ENCODE results near the gene CACNA1F.
"Not testable (repeated sequence)": the region's sequence is repeated elsewhere in the genome, so short reads cannot be mapped to it uniquely, and the experiment has no call there.

The CACNA1F gene

DNA sequence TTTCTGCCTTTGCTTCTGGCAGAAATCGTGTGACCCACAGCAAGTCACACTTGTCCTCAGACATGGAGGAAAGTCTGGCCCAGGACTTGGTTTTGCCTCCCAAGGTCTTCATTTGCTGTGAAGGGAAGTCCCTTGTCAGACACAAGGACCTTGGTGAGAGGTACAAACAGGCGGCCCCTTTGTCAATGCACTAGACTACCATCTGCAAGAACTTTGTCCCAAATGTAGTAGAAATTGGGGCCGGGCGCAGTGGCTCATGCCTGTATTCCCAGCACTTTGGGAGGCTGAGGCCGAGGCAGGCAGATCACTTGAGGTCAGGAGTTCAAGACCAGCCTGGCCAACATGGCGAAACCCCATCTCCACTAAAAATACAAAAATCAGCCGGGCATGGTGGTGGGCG is 59.6 kb downstream of the CACNA1F start:
- not testable (repeated sequence) for FAIRE-seq

DNA sequence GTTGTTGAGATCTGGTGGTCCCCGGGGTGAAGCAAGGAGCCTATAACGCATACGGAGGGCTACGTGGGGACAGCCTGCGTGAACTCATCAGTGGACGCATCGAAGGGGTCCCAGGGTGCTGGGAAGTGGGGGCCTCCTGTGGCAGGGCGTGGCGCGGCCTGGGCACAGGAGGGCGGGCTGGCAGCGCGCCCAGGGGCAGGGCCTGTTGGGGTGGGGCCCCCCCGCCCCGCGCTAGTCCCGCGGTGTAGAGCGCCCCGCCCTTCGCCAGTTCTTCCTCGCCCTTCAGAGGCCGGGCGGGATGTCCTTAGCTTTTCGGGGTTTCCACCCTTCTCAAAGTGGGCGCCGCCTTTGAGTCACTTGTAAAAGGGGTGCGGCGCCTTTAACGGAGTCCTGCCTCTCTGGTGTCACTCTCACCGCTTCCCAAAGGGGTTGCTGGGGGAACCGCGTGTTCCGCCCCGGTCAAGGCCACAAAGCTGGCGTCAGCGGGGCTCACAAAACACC is 60.8 kb downstream of the CACNA1F start:
- FAIRE-seq = no peak

GRCh38 chrX:49171752-49172279 is 61.3 kb downstream of the CACNA1F start, which contains the start of gene PLP2:
TSS of gene PLP2 (plus strand) at chrX:49171898. CDS start at chrX:49172001, 103 bp downstream.
- no peak for FAIRE-seq

- FAIRE-seq = no peak
These were observed 65.4 kb downstream of the CACNA1F start for GRCh38 chrX:49167740-49168108.

GRCh38 chrX:49166914-49167739 is 66.0 kb downstream of the CACNA1F start:
- no peak for FAIRE-seq

- FAIRE-seq = no peak
These were observed 66.9 kb downstream of the CACNA1F start for GRCh38 chrX:49165901-49166881.

GRCh38 chrX:49164589-49165360 is 68.4 kb downstream of the CACNA1F start:
- FAIRE-seq = no peak

GRCh38 chrX:49163555-49164419 is 69.4 kb downstream of the CACNA1F start:
- FAIRE-seq = no peak

GRCh38 chrX:49162620-49163019 is 70.5 kb downstream of the CACNA1F start, which contains the start of gene MAGIX:
TSS of gene MAGIX (plus strand) at chrX:49162758. CDS start at chrX:49162890, 132 bp downstream.
- FAIRE-seq = no peak

DNA sequence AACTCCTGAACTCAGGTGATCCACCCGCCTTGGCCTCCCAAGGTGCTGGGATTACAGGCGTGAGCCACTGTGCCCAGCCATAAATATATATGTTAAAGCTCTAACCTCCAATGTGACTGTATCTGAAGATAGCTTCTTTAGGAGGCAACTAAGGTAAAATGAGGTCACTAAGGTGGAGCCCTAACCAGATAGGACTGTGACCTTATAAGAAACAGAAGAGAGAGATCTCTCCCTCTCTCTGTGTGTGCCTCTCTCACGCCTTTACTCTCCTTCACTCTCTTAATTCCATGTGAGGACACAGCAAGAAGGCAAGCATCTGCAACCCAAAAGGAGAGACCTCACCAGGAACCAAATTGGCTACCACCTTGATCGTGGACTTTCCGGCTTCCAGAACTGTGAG is 71.5 kb downstream of the CACNA1F start:
- FAIRE-seq = no peak

- no peak for FAIRE-seq
These were observed 72.2 kb downstream of the CACNA1F start for GRCh38 chrX:49160908-49161307.

GRCh38 chrX:49157194-49157593 is 75.9 kb downstream of the CACNA1F start:
- no peak for FAIRE-seq

GRCh38 chrX:49155900-49156837 is 77.0 kb downstream of the CACNA1F start:
- no peak for FAIRE-seq

DNA sequence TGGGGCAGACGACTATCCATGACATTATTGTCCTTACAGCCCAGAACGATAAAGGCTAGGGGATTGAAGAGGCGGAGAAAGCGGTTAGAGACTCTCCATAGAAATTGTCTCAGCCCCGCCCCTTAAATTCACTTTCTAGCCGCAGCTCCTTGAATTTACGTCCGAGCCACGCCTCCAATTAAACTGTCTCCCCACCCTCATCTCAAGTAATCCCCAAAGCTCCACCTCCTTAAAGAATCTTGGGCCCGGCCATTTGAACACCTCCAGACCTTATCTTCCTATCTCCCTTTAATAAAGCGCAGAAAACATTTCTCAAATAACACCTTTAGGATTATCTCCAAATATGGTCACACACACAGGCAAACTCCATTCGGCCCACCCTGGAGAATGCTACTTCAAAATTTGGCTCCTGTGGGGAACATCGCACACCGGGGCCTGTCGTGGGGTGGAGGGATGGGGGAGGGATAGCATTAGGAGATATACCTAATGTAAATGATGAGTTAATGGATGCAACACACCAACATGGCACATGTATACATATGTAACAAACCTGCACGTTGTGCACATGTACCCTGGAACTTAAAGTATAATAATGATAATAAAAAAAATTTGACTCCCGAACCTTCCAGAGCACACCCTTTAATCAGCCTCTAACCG is 77.8 kb downstream of the CACNA1F start:
- FAIRE-seq = no peak
